ENCODE measurements around the gene SLC25A36.

The SLC25A36 gene

GRCh38 chr3:141021261-141021660, 79.6 kb downstream of the SLC25A36 start:
- Mint-ChIP-seq H3K27me3 (peaks cover 11 to 15% of the 10 kb centered on the region in 2 donors), H3K27ac (no peak overlapping the region)

More at GRCh38 chr3:141021261-141021660, 79.6 kb downstream of the SLC25A36 start:
- Mint-ChIP-seq H3K4me1 (no peaks in the 10 kb centered on the region), H3K36me3 (no peaks in the 10 kb centered on the region), H3K9me3 (peaks cover 0 to 8% of the 10 kb centered on the region in 2 donors), H3K4me3 (no peak overlapping the region)
- ATAC-seq (replicated peaks) (no peak), DNase-seq (no peak)
